Kidney epithelial cell (primary cell): ENCODE measurements around the gene BHLHA15. TPM values are rescaled to one million over a fixed set of nuclear protein-coding genes. Genes with fewer than 3 reads are reported as not detected.

Source experiments
- DNase-seq: peaks from one replicate; pipeline ENCODE4 v3.0.0-alpha.2; 2010; ENCODE audit warnings: low read depth
- H3K27me3 ChIP-seq: 2 replicates; pipeline ENCODE4 v1.6.0; 2011; ENCODE audit warnings: low read length; ENCODE audit not compliant: control insufficient read depth, insufficient read depth
- H3K36me3 ChIP-seq: 2 replicates; pipeline ENCODE4 v1.5.1; 2011; ENCODE audit warnings: low read length; ENCODE audit not compliant: control insufficient read depth, insufficient read depth
- H3K4me3 ChIP-seq: 2 replicates; pipeline ENCODE4 v1.5.1; 2011; ENCODE audit warnings: low read depth, mild to moderate bottlenecking, control low read depth, low read length
- total RNA-seq: library from RNA; depleted of rRNA; stranded (reverse); fragments of >200 nt; gene quantifications from 2 replicates; pipeline ENCODE4 v1.2.3, GENCODE V29; 2015
- TF ChIP-seq, protein P1 (sequence below): IDR thresholded peaks from 2 replicates; pipeline ENCODE4 v1.5.1; 2011; ENCODE audit warnings: mild to moderate bottlenecking, moderate library complexity, low read length, control low read depth, inconsistent platforms; ENCODE audit not compliant: insufficient read depth, poor library complexity, severe bottlenecking

Gene BHLHA15
- total RNA-seq, 1 donor from 2014 or later: 8.1 TPM

DNA sequence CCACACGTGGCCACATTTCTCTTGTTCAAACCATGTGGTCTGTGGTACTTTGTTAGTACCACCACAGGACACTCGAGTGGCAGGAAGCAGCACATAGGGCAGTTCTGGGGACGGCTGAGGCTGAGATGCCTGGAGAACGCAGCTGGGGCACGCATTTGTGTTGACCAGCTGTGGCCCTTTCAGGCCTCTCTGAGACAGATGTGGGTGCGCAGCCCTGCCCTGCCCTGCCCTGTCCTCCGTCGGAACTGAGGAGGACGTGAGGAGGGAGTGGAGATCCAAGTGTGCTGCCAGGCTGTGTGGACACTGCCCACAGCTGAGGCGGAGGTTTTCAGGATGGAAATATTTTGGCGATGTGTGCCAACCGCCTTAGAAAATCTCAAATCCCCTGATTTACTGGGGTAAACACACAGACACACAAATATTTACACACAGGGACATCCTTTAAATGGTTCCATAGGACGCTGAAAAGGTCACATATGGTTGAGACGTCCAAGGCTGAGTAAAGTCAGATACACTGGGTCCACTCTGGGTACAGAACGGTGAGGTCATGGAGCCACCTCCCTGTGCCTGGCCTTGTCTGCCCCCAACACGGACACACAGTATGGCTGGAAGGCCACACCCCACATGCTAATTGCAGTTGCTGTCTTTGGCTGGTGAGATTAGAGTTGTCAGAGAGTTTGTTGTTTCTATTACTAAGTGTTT, 14.8 kb downstream of the BHLHA15 start:
- no peak for DNase-seq
- H3K27me3 ChIP-seq: no peaks in the 10 kb centered on the region

DNA sequence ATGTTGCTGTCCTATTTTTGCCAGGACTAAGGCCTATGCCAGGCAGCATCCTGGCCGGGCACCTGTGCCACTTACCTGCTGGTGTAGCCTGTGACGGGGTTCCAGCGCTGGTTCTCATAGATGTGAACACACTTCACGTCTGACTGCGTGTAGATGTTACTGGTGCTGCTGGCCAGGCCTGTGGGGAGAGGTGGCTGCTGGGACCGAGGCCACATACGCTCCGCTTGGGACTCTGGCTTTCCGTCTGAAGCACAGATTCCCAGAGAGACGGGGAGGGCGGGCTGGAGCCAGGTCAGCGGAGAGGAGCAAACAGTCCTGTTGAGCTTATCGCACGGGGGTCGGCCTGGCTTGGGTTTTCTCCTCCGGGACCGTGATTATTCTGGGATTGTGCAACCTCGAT, 16.7 kb downstream of the BHLHA15 start:
- Histone ChIP-seq H3K4me3 (no peak overlapping the region), H3K27me3 (no peaks in the 10 kb centered on the region), H3K36me3 (no peaks in the 10 kb centered on the region)
- TF ChIP-seq, protein P1, sequence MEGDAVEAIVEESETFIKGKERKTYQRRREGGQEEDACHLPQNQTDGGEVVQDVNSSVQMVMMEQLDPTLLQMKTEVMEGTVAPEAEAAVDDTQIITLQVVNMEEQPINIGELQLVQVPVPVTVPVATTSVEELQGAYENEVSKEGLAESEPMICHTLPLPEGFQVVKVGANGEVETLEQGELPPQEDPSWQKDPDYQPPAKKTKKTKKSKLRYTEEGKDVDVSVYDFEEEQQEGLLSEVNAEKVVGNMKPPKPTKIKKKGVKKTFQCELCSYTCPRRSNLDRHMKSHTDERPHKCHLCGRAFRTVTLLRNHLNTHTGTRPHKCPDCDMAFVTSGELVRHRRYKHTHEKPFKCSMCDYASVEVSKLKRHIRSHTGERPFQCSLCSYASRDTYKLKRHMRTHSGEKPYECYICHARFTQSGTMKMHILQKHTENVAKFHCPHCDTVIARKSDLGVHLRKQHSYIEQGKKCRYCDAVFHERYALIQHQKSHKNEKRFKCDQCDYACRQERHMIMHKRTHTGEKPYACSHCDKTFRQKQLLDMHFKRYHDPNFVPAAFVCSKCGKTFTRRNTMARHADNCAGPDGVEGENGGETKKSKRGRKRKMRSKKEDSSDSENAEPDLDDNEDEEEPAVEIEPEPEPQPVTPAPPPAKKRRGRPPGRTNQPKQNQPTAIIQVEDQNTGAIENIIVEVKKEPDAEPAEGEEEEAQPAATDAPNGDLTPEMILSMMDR: no peak
- no peak for DNase-seq

More for the DNA sequence above, 14.8 kb downstream of the BHLHA15 start:
- TF ChIP-seq, protein P1: no peak
- Histone ChIP-seq H3K4me3 (no peak overlapping the region), H3K36me3 (no peaks in the 10 kb centered on the region)

DNA sequence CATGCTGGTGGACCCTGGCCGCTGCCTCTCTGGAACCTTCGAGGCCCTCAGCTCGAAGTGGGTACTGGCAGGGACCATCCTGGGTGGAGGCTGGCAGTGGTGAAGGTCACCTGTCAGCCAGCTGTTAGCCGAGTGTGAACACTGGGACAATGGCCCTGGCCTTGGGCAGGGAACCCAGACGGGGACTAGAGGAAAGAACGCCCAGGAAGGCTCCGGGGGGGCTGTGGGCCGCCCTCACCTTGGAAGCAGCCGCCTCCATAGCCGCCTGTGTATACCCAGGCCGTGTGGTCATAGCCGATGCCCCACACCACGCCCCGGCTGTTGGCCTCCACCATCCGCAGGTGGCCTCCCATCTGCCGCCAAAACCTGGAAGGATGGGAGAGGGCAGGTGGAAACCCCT, 17.6 kb downstream of the BHLHA15 start:
- no peak for DNase-seq
- H3K4me3 ChIP-seq: no peak overlapping the region
- TF ChIP-seq, protein P1: no peak
- H3K27me3 ChIP-seq: no peaks in the 10 kb centered on the region
- H3K36me3 ChIP-seq: no peaks in the 10 kb centered on the region

DNA sequence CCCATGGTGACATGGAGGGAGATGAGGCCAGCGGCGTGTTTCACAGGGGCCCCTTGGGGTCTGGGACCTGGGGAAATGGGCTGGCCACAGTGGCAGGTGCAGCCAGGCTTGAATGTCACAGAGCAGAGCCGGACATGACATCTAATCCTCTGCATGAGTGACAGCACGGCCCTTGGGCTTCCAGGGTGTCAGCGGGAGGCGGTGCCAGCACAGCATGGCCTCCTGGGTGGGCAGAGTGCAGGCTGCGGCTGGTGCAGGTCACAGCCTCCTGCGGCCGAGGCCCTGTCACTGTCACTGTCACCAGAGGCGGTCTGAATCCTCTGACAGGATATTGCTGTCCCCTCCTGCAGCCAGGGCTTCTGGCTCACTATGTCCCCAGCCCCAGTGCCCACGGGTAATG, 18.2 kb downstream of the BHLHA15 start:
- Histone ChIP-seq H3K27me3 (no peaks in the 10 kb centered on the region), H3K36me3 (no peaks in the 10 kb centered on the region), H3K4me3 (no peak overlapping the region)
- no peak for DNase-seq
- TF ChIP-seq, protein P1: no peak

DNA sequence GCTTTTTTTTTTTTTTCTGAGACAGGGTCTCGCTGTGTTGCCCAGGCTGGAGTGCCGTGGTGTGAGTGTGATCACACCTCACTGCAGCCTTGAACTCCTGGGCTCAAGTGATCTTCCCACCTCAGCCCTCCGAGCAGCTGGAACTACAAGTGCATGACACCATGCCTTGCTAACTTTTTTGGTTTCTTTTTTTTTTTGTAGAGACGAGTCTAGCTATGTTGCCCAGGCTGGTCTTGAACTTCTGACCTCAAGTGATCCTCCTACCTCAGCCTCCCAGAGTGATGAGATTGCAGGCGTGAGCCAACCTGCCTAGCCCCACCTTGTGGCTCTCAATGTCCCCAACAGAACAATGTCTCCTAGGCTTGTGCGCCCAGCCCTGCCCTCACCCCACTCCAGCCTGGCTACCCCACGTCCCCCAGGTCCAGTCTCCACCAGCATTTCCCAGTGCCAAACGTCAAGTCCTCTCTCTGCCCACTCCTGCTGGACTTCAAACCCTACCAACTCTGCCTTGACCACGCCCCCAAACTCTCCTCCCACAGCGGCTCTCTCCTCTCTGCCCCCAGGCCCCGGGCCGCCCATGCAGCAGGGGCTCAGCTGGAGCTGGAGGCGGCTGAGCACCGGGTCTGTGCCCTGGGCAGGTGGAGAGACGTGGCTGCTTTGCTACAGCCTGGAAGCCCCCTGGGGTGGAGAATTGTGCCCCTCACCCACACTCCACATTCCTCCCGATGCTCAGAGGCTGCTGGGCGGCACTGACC, 18.9 kb downstream of the BHLHA15 start:
- no peaks in the 10 kb centered on the region for H3K27me3 ChIP-seq
- TF ChIP-seq, protein P1: no peak
- H3K36me3 ChIP-seq: no peaks in the 10 kb centered on the region
- no peak overlapping the region for H3K4me3 ChIP-seq
- no peak for DNase-seq
